HepG2 (cell line): Measurements from ENCODE around the gene SLC17A5. TPM values are rescaled to one million over a fixed set of nuclear protein-coding genes. Genes with fewer than 3 reads are reported as not detected.

ENCODE experiments used
- CEBPG ChIP-seq: IDR thresholded peaks from 2 replicates; pipeline ENCODE4 v1.6.1; 2016
- ELK4 ChIP-seq: sonication (generic); formaldehyde crosslinking; IDR thresholded peaks from 2 replicates; pipeline ENCODE4 v1.9.0; 2021; ENCODE audit warnings: missing genetic modification reagents, borderline replicate concordance
- FOXA3 ChIP-seq: IDR thresholded peaks from 2 replicates; pipeline ENCODE4 v1.6.1; 2016; ENCODE audit warnings: missing genetic modification reagents, missing compliant biosample characterization
- GMEB2 ChIP-seq: IDR thresholded peaks from 2 replicates; pipeline ENCODE4 v1.6.1; 2016; ENCODE audit warnings: missing biosample characterization, missing genetic modification reagents, low read depth
- HMG20B ChIP-seq: conservative IDR thresholded peaks from 2 replicates; pipeline ENCODE4 v1.6.1; 2016; ENCODE audit warnings: missing genetic modification reagents, missing compliant biosample characterization
- KLF16 ChIP-seq, 2 experiments: sonication (generic) in 1 of 2; formaldehyde crosslinking in 1 of 2; IDR thresholded peaks; 2 replicates each; pipeline versions ENCODE4 v1.6.1 to v1.8.0; 2016 to 2023; ENCODE audit warnings: missing genetic modification reagents in 2 of 2, missing compliant biosample characterization in 1 of 2
- MIXL1 ChIP-seq: IDR thresholded peaks from 2 replicates; pipeline ENCODE4 v1.6.1; 2016
- NCOR1 ChIP-seq: fragments of 200-600 bp; sonication (generic); IDR thresholded peaks from 2 replicates; pipeline ENCODE4 v1.7.0; 2017; ENCODE audit warnings: antibody characterized with exemption, low read length, borderline replicate concordance
- NR0B2 ChIP-seq: sonication (generic); formaldehyde crosslinking; IDR thresholded peaks from 2 replicates; pipeline ENCODE4 v1.4.0; 2020; ENCODE audit warnings: mild to moderate bottlenecking, missing genetic modification reagents
- PCBP1 ChIP-seq: fragments of 200-400 bp; formaldehyde crosslinking; IDR thresholded peaks from 2 replicates; pipeline ENCODE4 v1.6.1; 2017; ENCODE audit warnings: mild to moderate bottlenecking, low read depth, low read length, borderline replicate concordance
- PPARG ChIP-seq: conservative IDR thresholded peaks from 2 replicates; pipeline ENCODE4 v1.6.1; 2016; ENCODE audit warnings: missing biosample characterization, missing genetic modification reagents
- SOX6 ChIP-seq, 2 experiments: fragments of 450-650 bp in 1 of 2; sonication (generic) in 1 of 2; formaldehyde crosslinking in 1 of 2; IDR thresholded peaks; 2 replicates each; pipeline versions ENCODE4 v1.4.0 to v1.6.1; 2017 to 2020; ENCODE audit warnings: antibody characterized with exemption in 1 of 2, mild to moderate bottlenecking in 1 of 2, missing genetic modification reagents in 1 of 2
- TBP ChIP-seq: sonication (generic); formaldehyde crosslinking; IDR thresholded peaks from 2 replicates; pipeline ENCODE4 v1.5.0; 2020; ENCODE audit warnings: missing genetic modification reagents
- TCF7 ChIP-seq: sonication (generic); IDR thresholded peaks from 2 replicates; pipeline ENCODE4 v1.6.1; 2016; ENCODE audit warnings: antibody characterized with exemption, low read depth
- ZBTB44 ChIP-seq: sonication (generic); formaldehyde crosslinking; IDR thresholded peaks from 2 replicates; pipeline ENCODE4 v1.4.0; 2020; ENCODE audit warnings: missing genetic modification reagents
- ZNF329 ChIP-seq: sonication (generic); formaldehyde crosslinking; IDR thresholded peaks from 2 replicates; pipeline ENCODE4 v1.9.0; 2021; ENCODE audit warnings: low read depth, mild to moderate bottlenecking, missing genetic modification reagents
- ZNF430 ChIP-seq: sonication (generic); formaldehyde crosslinking; IDR thresholded peaks from 2 replicates; pipeline ENCODE4 v1.9.0; 2021; ENCODE audit warnings: mild to moderate bottlenecking, missing genetic modification reagents
- ZNF646 ChIP-seq: sonication (generic); formaldehyde crosslinking; IDR thresholded peaks from 2 replicates; pipeline ENCODE4 v1.9.0; 2021; ENCODE audit warnings: mild to moderate bottlenecking, missing genetic modification reagents
- polyA plus RNA-seq, 8 experiments: library from polyadenylated mRNA; depleted of rRNA in 3 of 8; stranded (reverse) in 7 of 8; unstranded in 1 of 8; fragments of >200 nt; fragmentation: Illumina TruSeq in 4 of 8; extraction: Trizol in 4 of 8; gene quantifications; 2 replicates each; pipeline versions ENCODE4 v1.2.1 to v1.2.3, GENCODE V29; 2011 to 2016; ENCODE audit warnings: low read depth in 4 of 8, missing spikeins in 1 of 8, mixed read lengths in 1 of 8; ENCODE audit not compliant: insufficient read depth in 1 of 8
- total RNA-seq, 5 experiments: library from RNA; depleted of rRNA; stranded (reverse); fragments of >200 nt; fragmentation: Illumina TruSeq; extraction: Trizol; gene quantifications; 2 replicates each; pipeline ENCODE4 v1.2.3, GENCODE V29; 2016; ENCODE audit warnings: low read depth in 1 of 5

The SLC17A5 gene
- total and polyA plus RNA-seq, 2 of the 13 experiments (the other 11 are each of a cell fraction or from before 2014, with no cell fraction given), result 18.3 to 20.5 TPM

- TF ChIP-seq ZNF646 (CRISPR knock-in tag), result no peak
- no peak for TF ChIP-seq KLF16 (CRISPR knock-in tag; IDR thresholded peaks at IDR 0.05)
- TF ChIP-seq ELK4 (CRISPR knock-in tag), result no peak
- no peak for TF ChIP-seq ZNF329 (CRISPR knock-in tag)
- TF ChIP-seq NCOR1, result peak; percentile 49; the same call in 1 of the 2 replicates
- TF ChIP-seq ZBTB44 (CRISPR knock-in tag), result no peak
- TF ChIP-seq ZNF430 (CRISPR knock-in tag), result no peak
- TF ChIP-seq HMG20B (CRISPR knock-in tag), result peak; percentile 56; the same call in 1 of the 2 replicates
- TF ChIP-seq PPARG (CRISPR knock-in tag), result peak; percentile 75
- peak; percentile 62; the same call in 1 of the 2 replicates for TF ChIP-seq TCF7
- no peak for TF ChIP-seq PCBP1
- 0 out of 2 replicates have a peak, but pooled peaks have one; percentile 32 for TF ChIP-seq FOXA3 (CRISPR knock-in tag)
- no peak for TF ChIP-seq NR0B2 (CRISPR knock-in tag)
- no peak for TF ChIP-seq GMEB2
- TF ChIP-seq CEBPG (CRISPR knock-in tag), result no peak
- no peak for TF ChIP-seq SOX6 (IDR thresholded peaks at IDR 0.05)
- peak; percentile 49; the same call in 1 of the 2 replicates for TF ChIP-seq SOX6 (CRISPR knock-in tag; IDR thresholded peaks at IDR 0.05)
- TF ChIP-seq MIXL1 (CRISPR knock-in tag), result peak; percentile 11; the same call in 1 of the 2 replicates
- TF ChIP-seq TBP, result no peak
Measured at GRCh38 chr6:73560182-73560732, 93.5 kb downstream of the SLC17A5 start (continued).
